HCEC 1CT (cell line): ENCODE results near the gene TAC4.

Experiments used
- DNase-seq: peaks from one replicate; pipeline ENCODE4 v3.0.0-alpha.2; 2017

The TAC4 gene

GRCh38 chr17:49798182-49798581 is 49.7 kb downstream of the TAC4 start:
- peak; percentile 27 for DNase-seq

GRCh38 chr17:49795372-49795771 is 52.5 kb downstream of the TAC4 start:
- no peak for DNase-seq

- no peak for DNase-seq
Observed at GRCh38 chr17:49793309-49793708, 54.6 kb downstream of the TAC4 start.

GRCh38 chr17:49789243-49789578 is 58.7 kb downstream of the TAC4 start:
- no peak for DNase-seq

- DNase-seq: peak; percentile 100
Observed at GRCh38 chr17:49788478-49789242, 59.2 kb downstream of the TAC4 start, which contains the start of gene KAT7. Gene KAT7, plus strand, starts transcription at chr17:49788681. Its CDS starts 154 bp downstream, at chr17:49788835.
